HG03097 (cell line): ENCODE data around the gene TLR6.
"Not testable (repeated sequence)": the region's sequence is repeated elsewhere in the genome, so short reads cannot be mapped to it uniquely, and the experiment has no call there.

ENCODE experiments used
- ATAC-seq: cut with Tn5 transposase; IDR thresholded peaks from one replicate; pipeline ENCODE4 v1.9.1; 2021; ENCODE audit not compliant: unreplicated experiment, low FRiP score

TLR6 gene

DNA sequence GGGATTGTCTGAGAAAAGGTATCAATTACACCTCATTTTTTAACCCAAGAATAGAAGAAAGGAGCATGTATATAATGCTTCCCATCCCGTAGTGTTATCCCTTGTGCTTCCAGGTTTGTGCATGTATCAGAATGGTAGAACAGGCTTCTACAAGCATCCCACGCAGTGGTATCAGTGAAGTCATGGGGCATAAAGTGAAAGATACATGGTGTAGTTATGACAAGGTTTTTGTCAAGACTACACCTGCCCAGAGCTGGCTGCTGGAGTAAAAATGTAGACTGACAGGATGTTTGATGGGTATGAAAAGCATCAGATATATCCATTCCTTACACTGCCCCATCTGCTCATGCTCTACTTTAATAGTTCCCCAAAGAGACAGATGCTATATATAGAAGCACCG, 61.5 kb downstream of the TLR6 start:
- ATAC-seq: no peak

DNA sequence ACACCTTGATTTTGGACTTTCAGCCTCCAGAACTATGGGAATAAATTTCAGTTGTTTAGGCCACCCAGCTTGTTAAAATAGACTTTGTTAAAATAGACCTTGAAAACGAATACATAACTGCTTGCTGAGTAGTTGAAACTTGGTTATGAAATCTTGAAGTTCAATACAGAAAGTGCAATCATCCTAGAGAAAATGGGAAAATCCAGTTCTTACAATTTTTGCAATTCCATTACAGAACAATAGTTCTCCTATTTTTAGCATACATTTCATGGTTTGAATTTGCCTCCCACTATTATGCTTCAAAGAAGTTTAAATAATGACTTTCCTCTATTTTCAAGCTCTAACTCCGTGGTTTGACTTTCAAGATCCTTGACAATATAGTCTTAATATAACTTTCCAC, 62.6 kb downstream of the TLR6 start:
- ATAC-seq: no peak

DNA sequence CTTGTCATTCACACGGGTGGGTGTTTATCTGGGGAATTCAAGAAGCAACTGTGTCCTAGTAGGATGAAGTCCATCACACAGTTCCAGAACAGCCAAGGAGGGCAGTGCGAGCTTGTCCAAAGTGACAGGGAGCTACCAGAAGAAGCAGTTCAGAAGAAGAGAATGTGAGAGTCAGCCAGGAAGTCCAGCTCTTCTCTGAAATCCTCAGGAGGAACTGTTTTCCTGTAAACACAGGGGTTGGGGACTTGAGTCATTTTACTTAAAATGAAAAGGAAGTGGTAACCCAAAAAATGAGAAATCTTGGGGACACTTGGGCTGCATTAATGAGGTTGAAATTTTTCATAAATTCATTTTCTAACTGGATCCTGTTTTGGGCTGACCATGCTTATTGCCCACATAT, 65.6 kb downstream of the TLR6 start:
- no peak for ATAC-seq

DNA sequence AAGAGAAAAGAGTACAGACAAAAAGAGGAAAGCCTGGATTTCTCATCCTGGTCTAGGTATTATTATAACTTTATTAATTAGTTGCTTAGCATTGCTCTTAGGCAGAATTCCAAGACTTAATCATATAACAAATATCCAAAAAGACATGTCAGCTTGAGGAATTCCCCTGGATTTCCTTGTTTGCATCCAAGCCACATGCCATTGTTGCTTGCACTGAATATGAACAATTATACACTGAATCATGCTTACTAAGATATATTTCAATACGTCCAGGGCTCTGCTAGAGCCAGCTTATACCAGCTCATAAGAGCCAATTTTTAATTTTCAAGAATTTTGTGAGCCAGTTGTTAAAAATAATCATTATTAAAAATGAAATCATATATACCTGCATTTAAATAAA, 68.3 kb downstream of the TLR6 start:
- ATAC-seq: no peak

DNA sequence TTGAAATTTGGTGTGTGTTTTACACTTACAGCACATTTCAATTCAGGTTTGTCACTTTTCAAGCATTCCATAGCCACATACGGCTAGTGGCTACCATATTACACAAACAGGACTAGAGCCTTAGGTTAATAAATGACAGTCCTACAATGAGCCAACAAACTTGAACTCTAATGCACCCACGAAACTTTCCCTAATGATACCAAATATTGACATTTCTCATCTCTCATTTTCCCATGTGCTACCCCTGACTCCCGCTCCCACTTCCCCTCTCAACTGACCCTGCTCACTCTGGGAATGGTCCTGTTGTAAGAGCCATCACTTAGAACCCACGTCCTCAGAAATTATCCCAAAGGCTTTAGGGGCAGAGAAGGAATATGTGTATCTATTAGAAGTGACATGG, 68.9 kb downstream of the TLR6 start:
- no peak for ATAC-seq

DNA sequence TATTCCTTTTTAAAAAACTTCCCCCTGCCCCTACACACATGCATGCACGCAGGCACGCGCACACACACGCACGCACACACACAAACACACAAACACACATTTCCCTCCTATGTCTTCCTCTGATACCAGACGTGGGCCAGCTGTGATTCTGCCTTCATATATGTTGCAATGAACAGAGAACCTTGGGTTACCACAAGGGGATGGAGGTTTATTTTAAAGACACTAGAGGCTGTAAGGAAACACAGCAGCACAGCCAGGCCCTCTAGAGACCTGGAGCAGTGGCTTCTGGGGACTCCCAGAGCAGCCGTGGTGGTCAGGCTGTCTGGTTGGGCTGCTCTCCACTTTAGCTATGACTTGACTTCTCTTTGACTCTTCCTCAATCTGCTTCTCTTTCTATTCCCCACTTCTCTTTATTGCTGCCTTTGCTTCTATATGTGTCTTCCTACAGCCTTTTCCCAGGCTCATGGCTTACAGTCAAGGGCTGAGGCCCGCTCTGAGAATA, 70.7 kb downstream of the TLR6 start:
- no peak for ATAC-seq

DNA sequence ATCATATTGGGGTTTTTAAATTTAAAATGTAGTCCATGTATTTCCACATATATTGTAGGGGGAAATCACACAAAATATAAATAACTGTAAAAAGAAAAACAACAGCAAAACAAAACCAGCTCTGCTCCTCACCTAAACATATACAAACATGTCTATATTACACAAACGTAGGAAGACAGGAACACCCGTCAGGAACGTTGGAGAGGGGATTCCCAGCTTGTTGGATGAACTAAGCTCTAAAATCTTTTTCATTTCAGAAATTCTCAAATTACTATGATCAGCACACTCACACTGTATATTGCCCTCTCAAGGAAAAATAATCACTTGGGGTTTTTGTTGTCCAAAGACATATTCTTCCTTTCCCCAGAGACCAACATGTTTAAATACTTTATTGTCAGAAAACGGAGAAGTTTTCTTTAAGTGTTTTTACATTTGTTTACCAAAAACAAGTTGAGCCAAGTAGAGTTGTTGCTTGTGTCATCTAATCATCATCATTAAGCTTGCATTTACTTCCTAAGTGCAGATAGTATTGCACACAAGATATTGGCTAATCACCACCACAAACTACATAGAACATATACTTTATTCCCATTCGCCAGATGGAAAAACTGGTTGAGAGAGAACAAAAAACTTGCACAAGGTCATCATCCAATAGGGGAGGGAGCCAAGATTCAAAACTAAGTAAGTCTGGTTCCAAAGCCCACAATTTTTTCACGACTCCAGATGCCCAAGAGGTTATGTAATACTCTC, 71.4 kb downstream of the TLR6 start:
- ATAC-seq: no peak

DNA sequence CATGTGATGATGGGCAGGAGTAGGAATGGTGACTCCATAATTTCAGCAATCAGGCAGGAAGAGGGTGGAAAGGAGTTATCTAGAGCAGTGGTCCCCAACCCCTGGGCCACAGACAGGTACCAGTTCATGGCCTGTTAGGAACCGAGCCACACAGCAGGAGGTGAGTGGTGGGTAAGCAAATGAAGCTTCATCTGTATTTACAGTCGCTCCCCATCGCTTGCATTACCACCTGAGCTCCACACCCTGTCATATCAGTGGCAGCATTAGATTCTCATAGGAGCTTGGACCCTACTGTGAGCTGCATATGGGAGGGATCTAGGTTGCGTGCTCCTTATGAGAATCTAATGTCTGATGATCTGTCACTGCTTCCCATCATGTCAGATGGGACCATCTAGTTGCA, 72.5 kb downstream of the TLR6 start:
- ATAC-seq: no peak

DNA sequence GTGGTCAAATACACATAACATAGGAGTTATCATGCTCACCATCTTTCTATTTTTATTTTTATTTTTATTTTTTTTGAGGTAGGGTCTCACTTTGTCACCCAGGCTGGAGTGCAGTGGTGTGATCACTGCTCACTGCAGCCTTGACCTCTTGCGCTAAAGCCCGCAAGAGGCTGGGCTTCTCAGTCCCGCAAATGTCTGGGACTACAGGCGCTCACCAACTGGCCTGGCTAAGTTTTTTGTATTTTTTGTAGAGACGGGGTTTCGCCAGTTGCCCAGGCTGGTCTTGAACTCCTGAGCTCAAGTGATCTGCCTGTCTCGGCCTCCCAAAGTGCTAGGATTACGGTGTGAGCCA, 73.5 kb downstream of the TLR6 start:
- ATAC-seq: no peak

DNA sequence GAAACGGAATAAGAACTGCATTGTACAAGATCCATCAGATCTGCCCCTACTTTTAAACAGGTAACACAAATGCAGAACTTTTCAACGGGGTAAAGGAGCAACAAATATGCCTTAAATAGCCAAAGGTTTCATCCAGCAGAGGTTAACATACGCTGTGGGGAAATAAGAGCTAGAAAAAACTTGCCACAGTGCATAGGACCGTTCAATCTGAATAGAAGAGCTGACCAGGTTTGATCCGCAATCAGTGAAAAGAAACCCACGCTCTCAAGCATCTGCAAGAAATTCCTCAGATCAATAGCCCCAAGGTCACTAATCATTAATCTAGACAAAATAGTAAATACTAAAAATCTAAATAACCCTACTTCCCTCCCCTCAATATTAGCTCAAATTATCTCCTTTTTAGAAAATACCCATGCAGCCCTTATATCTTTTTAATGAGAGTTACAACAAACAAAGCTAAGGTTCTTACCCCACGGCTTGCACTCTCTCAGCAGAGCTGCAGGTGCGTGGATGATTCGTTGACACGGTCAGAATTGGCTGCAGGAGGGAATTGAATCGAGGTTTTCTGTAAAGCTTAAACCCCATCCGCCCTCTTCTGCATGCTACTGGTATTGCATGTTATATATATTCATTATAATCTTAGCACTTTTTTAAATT, 74.0 kb downstream of the TLR6 start, which contains the start of gene TLR10:
Gene TLR10, minus strand, starts transcription at position 539 of the 657 bp plus-strand sequence. CDS start 7,400 bp downstream, outside the sequence.
- peak; percentile 59 for ATAC-seq

DNA sequence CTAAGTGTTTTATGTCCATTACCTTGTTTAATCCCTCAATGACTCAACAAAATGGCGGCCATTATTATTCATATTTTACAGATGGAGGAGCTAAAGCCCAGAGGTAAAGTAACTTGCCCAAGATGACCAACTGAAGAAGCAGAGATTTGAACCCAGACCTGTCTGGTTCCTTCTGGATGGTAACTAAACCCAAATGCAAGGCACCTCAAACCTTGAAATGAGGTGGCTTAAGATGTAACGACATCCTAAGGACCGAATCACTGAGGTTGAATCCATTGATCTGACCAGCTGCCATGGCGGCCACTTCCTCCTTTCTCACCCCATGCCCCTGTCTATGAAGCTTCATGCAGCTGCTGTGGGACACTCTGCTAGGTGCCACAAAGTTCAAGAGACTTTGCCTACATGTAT, 74.8 kb downstream of the TLR6 start:
- peak; percentile 30 for ATAC-seq

DNA sequence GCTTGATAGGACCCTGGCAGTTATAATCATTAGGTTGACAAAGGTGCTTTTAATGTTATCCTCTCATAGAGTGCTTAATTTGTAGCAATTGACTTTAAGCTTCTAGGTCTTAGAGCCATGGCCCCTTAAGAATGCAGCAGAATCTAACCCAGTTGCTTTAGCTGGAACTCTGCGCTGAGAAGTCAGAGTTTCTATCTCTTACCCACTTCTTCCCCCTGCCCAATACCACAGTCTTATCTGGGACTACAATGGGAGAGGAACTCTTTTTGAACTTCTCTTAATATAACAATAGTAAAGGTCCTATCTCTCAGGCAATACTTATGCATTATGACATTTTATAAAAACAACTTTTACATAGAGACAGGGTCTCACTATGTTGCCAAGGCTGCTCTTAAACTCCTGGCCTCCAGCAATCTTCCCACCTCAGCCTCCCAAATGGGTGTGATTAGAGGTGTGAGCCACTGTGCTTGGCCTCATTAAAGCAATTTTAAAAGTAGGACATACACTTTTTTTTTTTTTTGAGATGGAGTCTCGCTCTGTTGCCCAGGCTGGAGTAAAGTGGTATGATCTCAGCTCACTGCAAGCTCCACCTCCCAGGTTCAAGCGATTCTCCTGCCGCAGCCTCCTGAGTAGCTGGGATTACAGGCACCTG, 75.7 kb downstream of the TLR6 start:
- no peak for ATAC-seq

DNA sequence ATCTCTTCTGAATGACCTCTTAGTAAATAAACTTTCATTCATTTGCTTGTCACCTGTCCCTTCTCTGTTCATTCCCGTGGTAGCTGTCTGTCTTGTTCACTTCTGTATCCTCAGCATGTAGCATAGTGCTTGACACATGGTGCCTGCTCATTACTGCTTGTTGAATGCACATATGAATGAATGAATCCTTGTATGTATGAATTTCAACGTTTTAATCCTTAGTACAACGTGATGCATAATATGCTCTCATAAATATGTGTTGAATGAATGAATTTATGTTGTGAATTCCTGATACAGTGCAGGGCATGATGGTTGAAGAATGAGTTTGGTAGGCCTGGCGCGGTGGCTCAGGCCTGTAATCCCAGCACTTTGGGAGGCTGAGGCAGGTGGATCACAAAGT, 76.8 kb downstream of the TLR6 start:
- ATAC-seq: no peak

DNA sequence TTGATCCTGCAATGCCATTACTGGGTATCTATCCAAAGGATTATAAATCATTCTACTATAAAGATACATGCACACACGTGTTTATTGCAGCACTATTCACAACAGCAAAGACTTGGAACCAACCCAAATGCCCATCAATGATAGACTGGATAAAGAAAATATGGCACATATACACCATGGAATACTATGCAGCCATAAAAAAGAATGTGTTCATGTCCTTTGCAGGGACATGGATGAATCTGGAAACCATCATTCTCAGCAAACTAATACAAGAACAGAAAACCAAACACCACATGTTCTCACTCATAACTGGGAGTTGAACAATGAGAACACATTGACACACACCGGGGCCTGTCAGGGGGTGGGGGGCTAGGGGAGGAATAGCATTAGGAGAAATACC, 78.7 kb downstream of the TLR6 start:
- not testable (repeated sequence) for ATAC-seq

DNA sequence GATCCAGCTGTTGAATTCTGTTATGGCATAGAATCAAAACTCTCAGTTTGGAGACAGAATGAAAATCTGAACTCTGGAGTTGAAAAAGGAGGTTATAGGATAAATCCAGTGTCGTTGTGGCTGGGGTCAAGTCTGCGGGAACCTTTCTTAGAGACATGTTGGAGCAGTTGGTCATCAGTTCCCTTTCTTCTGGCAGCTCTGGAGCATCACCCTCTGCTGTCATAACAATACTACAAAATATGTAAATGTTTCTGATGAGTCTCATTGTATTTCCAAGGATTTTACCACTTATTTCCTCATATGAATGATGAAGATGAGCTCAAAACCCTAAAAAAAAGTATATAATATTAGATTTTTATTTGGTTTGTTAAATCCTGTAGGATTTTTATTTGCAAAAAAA, 81.3 kb downstream of the TLR6 start:
- no peak for ATAC-seq

DNA sequence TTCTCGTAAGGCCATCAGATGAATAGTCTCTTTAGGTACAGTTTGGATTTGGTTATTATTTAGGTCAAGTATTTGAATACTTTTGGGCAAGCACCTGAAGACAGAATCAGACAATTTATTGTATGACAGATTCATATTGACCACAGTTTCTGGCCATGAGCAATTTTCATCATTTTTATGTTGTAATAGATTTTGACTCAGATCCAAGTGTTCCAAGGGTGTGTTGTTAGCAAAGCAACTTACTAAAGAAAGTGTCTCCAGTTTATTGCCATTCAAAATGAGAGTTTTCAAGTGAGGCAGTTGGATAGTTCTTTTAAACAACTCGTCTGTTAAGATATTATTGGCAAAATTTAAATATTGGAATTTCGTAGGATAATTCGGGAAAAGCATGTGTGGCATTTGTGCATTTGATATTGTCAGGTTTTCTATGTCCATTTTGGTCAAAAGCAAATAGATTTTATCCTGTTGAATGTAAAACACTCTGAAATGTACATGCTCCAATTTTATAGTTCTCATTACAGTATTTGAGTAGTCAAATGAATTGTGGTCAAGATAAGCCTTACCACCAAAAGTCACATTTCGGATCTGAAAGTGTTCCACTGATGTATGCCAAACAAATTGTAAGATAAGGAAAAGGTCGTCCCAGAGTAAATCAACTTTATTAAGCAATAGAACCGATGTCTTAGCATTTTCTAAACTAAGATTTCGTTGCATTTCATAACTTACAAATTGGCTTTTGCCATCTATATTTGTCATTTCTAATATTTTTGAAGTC, 82.2 kb downstream of the TLR6 start:
- no peak for ATAC-seq
